ENCODE results near the gene SLC12A1.

DNA sequence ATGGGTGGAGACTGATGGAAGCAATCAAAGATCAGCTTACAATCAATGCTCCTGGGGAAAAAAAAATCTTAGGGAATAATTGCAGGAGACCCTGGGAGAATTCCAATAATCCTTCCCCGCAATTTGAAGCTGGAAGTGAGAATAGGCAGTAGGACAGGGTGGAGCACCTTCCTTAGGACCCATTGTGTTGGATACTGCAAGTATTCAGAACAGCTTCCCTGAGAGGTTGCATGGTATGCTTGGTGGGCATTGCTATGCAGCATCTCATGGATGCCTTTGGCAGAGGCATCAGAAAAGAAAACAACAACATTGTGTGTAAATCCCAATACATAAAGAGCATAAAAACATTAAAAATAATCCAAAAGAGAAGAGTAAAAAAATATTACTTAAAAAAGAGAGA lies 100.5 kb downstream of the SLC12A1 start:
- TF ChIP-seq ZNF396 (CRISPR knock-in tag; IDR thresholded peaks at IDR 0.05; ENCODE audit: borderline replicate concordance) (no peak), GABPB1 (CRISPR knock-in tag; IDR thresholded peaks at IDR 0.05) (no peak), MYBL2 (CRISPR knock-in tag; IDR thresholded peaks at IDR 0.05) (no peak), SP1 (CRISPR knock-in tag; conservative IDR thresholded peaks at IDR 0.05) (no peak)
- TF ChIP-seq, protein P1, sequence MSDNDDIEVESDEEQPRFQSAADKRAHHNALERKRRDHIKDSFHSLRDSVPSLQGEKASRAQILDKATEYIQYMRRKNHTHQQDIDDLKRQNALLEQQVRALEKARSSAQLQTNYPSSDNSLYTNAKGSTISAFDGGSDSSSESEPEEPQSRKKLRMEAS (CRISPR knock-in tag; IDR thresholded peaks at IDR 0.05) = no peak

All from WTC11 (cell line).